ENCODE results near the gene TBC1D22A. TPM values are rescaled to one million over a fixed set of nuclear protein-coding genes. Genes with fewer than 3 reads are reported as not detected.

Gene TBC1D22A
- total and polyA plus RNA-seq, 2 donors (not counting 3 experiments of a cell fraction or from before 2014, with no cell fraction given) = 26.1 to 32.4 TPM

DNA sequence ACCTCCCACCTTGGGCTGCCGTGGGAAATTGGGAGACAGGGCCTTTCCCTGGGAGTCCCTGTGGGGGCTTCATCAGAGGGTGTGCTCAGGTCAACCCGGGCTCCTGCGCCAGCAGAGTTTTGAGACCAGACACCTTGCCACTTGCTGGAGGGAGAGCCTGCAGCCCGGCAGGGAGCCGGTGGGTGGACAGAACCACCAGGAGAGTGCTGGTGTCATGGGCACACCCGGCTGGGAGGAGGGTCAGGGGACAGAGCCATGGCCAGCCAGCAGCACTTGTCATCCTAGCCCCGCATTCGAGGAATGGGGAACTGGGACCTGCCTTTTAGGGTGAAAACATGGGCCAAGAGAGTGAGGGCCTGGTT, 209.3 kb downstream of the TBC1D22A start:
- POLR2A ChIA-PET = no interaction called here
- intact Hi-C loops (cut with micrococcal nuclease) = loop anchor here (1.0 kb wide), 2 partner anchors 14 to 29 kb away; no protein-coding TSS in a partner anchor

DNA sequence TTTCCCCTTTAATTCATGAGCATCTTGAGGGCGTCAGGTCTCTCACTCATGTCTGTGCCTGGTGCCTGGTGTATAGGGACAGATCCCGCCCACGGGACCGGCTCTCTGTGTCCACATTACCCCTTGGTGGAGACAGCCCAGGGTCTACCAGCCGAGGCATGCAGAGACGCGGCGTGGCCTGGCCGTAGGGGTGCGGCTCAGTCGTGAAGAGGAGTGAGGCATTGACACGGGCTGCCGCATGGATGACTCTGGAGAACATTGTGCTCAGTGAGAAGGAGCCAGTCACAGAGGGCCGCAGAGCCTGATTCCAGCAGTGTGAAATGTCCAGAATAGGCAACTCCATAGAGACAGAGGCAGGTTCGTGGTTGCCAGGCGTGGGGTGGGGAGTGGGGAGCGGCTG, 209.8 kb downstream of the TBC1D22A start:
- Histone ChIP-seq H3K27me3 (ENCODE audit: control insufficient read depth in 2 of 2, insufficient read depth in 2 of 2, low read length in 2 of 2) (no peaks in the 10 kb centered on the region), H3K4me2 (ENCODE audit: insufficient read depth, low read length) (no peak overlapping the region), H3K4me1 (ENCODE audit: control insufficient read depth, extremely low read depth, insufficient read depth, low read length) (peaks cover 20% of the 10 kb centered on the region), H2AFZ (ENCODE audit: low read depth, low read length) (no peak overlapping the region), H3K27ac (ENCODE audit: insufficient read depth, low read depth, low read length) (peak overlapping the region; percentile 81), H3K4me3 (replicated peaks in 1 of 3; ENCODE audit: insufficient read depth in 1 of 3, low read depth in 1 of 3, low read length in 3 of 3) (no peak overlapping the region), H4K20me1 (replicated peaks; ENCODE audit: control insufficient read depth, extremely low read depth, insufficient read depth, low read length) (no peaks in the 10 kb centered on the region), H3K9me1 (replicated peaks; ENCODE audit: control insufficient read depth, extremely low read depth, insufficient read depth, low read length) (no peaks in the 10 kb centered on the region), H3K36me3 (ENCODE audit: control insufficient read depth in 2 of 2, extremely low read depth in 1 of 2, insufficient read depth in 2 of 2, low read length in 2 of 2) (peaks cover 0 to 7% of the 10 kb centered on the region in 2 experiments), H3K79me2 (ENCODE audit: control insufficient read depth, insufficient read depth, low read length) (no peaks in the 10 kb centered on the region), H3K9ac (replicated peaks; ENCODE audit: extremely low read depth, insufficient read depth, low read length) (no peak overlapping the region), H3K9me3 (replicated peaks; ENCODE audit: control insufficient read depth, insufficient read depth, low read length) (no peaks in the 10 kb centered on the region)
- no peak for DNase-seq (ENCODE audit: low read depth, low spot score)
- CTCF ChIA-PET = no interaction called here
- POLR2A ChIA-PET = no interaction called here
- FAIRE-seq = no peak
- dilution Hi-C loops (cut with MboI; ENCODE audit: extremely low pct_ligation_motif_present, low sequenced_read_pairs) (no loop called here), intact Hi-C loops (cut with micrococcal nuclease) (no loop called here)
- no TSS peak for BruUV-seq (replicated peaks)
- TF ChIP-seq FOS (IDR thresholded peaks at IDR 0.05; ENCODE audit: borderline replicate concordance, insufficient read depth, low read length) (no peak), POLR2AphosphoS5 (IDR thresholded peaks at IDR 0.05; ENCODE audit: insufficient read depth, low read depth, low read length) (no peak)

More for the DNA sequence above, 209.3 kb downstream of the TBC1D22A start:
- Histone ChIP-seq H3K27me3 (ENCODE audit: control insufficient read depth in 2 of 2, insufficient read depth in 2 of 2, low read length in 2 of 2) (no peaks in the 10 kb centered on the region), H3K4me3 (replicated peaks in 1 of 3; ENCODE audit: insufficient read depth in 1 of 3, low read depth in 1 of 3, low read length in 3 of 3) (no peak overlapping the region), H4K20me1 (replicated peaks; ENCODE audit: control insufficient read depth, extremely low read depth, insufficient read depth, low read length) (no peaks in the 10 kb centered on the region), H3K27ac (ENCODE audit: insufficient read depth, low read depth, low read length) (peak overlapping the region; percentile 81), H3K36me3 (ENCODE audit: control insufficient read depth in 2 of 2, extremely low read depth in 1 of 2, insufficient read depth in 2 of 2, low read length in 2 of 2) (peaks cover 0 to 7% of the 10 kb centered on the region in 2 experiments), H2AFZ (ENCODE audit: low read depth, low read length) (peak overlapping the region; percentile 45), H3K79me2 (ENCODE audit: control insufficient read depth, insufficient read depth, low read length) (no peaks in the 10 kb centered on the region), H3K9me1 (replicated peaks; ENCODE audit: control insufficient read depth, extremely low read depth, insufficient read depth, low read length) (no peaks in the 10 kb centered on the region), H3K9me3 (replicated peaks; ENCODE audit: control insufficient read depth, insufficient read depth, low read length) (no peaks in the 10 kb centered on the region), H3K9ac (replicated peaks; ENCODE audit: extremely low read depth, insufficient read depth, low read length) (peak overlapping the region; percentile 60), H3K4me1 (ENCODE audit: control insufficient read depth, extremely low read depth, insufficient read depth, low read length) (peaks cover 20% of the 10 kb centered on the region), H3K4me2 (ENCODE audit: insufficient read depth, low read length) (peak overlapping the region; percentile 18)
- FAIRE-seq = no peak
- BruUV-seq (replicated peaks) = no TSS peak
- CTCF ChIA-PET = interaction anchor here (1.0 kb wide), 1 partner anchor 126 kb away, joined by 3 read pairs; no protein-coding TSS in a partner anchor
- TF ChIP-seq, protein P1, sequence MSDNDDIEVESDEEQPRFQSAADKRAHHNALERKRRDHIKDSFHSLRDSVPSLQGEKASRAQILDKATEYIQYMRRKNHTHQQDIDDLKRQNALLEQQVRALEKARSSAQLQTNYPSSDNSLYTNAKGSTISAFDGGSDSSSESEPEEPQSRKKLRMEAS (IDR thresholded peaks at IDR 0.05; ENCODE audit: insufficient read depth, insufficient read length) = no peak
- TF ChIP-seq GATA2 (IDR thresholded peaks at IDR 0.05; ENCODE audit: insufficient read depth, insufficient read length, low read depth, low read length) (no peak), FOS (IDR thresholded peaks at IDR 0.05; ENCODE audit: borderline replicate concordance, insufficient read depth, low read length) (no peak)
- no peak for DNase-seq (ENCODE audit: low read depth, low spot score)
- dilution Hi-C loops (cut with MboI; ENCODE audit: extremely low pct_ligation_motif_present, low sequenced_read_pairs) = no loop called here
